GM18511 (cell line): Measurements from ENCODE around the gene MYLK4.
A peak's percentile ranks its signal among the peaks of the same experiment; 100 is the strongest.

Experiments
- ATAC-seq: cut with Tn5 transposase; IDR thresholded peaks from one replicate; pipeline ENCODE4 v1.9.1; 2021; ENCODE audit warnings: mild to moderate bottlenecking, moderate library complexity; ENCODE audit not compliant: unreplicated experiment

The MYLK4 gene

DNA sequence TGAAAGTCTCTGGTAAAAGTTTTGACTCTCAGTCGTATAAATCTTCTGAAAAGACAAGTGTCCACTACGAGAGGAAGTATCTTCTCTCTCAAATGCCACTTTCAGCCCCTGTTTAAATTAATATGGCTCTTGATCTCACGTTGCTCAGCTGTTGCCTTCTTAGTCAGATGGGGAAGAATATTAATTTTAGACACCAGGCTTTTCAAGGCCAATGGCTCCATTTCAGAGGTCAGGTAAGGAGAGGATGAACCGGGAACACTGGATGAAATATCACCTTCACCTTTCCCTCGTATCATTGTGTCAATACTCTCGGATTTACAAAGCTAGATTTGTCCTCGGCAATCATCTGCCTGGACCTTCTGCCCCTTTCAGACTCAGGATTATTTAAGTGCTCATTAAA, at the start of gene MYLK4:
TSS of gene MYLK4 (minus strand) at position 91 of the 400 bp plus-strand sequence. CDS start 1,628 bp downstream, outside the sequence.
- no peak for ATAC-seq

DNA sequence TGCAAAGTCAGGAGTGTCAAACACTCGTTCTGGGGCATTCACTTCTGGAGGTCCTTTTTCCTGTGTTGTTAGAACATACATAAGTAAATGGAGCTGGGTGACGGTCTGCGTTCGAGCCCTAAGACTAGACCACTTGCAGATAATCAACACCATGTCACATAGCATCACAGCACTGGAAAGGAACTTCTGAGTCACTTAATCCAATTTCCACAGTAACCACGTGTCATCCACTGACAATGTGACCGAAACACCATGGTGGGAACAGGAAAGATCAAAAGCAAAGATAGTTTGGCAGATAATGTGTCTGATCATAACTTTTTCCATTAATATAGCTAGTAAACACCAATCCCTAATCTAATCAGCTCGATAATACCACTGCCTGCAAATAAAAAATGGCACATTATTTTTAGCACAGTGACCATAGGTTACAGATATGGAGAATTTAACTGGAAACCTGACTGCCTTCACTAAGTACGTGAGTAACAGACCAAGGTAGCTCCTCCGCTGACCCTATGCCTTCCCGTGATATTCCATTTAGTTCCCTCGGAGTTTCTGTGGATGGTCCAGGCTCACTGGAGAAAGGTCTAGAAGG, 49.3 kb upstream of the MYLK4 start:
- ATAC-seq = no peak

DNA sequence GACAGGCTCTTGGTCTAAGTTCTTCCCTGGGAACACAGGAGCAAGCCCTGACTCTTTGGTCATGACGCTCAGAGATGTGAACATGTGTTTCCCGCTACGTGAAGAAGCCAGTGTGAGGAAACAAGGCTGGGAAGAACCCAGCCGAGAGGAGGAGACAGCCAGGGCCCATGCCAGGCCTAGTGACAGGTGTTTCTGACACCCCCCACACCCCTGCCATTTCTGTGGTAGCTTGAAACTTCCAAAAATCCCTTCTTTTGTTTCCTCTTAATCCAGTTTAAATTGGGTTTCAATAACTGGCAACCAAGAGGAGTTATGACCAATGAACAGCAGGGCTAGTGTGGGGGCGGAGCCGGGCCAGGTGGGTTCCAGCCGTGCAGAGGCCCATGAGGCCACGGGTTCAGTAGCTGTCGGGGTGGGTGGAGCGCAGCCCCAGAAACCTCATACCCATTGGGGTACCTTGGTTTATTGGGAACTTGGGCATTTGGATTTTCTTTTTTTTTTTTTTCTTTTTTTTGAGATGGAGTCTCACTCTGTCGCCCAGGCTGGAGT, 47.9 kb upstream of the MYLK4 start:
- no peak for ATAC-seq

DNA sequence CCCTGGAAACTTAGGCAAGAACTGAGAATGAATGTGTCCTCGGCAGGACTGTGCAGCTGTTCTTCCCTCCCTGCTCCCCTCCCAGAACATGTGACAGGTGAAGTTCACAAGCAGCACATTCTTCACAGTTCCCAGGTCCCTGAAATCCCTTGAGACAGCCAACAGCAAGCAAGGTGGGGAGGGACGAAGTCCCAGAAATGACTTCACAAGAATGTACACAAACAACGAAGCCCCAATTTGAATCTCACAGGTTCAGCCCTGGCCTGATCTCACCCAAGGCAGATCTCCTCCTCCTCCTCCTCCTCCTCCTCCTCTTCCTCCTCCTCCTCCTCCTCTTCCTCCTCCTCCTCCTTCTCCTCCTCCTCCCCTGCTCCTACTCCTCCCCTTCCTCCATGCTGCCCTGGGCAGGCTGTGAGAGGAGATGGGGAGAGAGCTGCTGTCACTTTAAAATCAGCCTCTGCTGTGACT, 46.9 kb upstream of the MYLK4 start:
- ATAC-seq = no peak

DNA sequence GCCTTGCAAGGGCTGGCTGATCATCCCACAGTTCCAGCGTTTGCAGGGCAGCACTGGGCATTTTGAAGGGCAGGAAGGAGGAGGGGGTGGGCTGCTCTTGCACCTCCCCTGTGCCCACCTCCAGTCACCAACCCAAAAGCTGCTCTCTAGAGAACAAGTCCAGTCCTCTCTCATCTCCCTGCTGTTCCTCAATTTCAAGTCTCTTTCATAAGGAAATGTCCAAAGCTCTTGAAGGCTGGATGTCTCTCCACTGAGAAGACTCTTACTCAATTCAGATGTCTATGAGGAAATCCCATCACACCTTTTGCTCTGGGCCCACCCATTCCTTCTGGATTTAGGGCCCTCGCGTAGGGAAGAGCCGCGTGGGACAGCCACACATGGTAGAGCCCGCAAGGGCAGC, 46.1 kb upstream of the MYLK4 start:
- no peak for ATAC-seq

DNA sequence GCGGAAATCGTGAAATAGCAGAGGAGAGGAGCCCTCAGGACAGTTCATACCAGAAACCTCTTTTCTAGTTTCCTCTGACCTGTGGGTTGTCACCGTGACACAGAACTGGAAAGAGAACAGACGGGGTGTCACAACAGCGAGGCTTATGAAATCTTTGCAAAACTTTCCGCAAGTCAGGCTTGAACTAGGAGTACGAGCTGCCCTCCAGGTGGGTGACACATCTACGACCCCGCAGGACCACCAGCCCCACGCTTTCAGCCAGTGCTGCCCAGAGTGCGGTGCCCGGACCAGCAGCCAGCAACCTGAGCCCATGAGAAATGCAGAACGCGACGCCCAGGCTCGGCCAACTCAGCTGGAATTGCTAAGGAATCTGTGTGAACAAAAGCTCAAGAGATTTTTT, 45.2 kb upstream of the MYLK4 start:
- no peak for ATAC-seq

DNA sequence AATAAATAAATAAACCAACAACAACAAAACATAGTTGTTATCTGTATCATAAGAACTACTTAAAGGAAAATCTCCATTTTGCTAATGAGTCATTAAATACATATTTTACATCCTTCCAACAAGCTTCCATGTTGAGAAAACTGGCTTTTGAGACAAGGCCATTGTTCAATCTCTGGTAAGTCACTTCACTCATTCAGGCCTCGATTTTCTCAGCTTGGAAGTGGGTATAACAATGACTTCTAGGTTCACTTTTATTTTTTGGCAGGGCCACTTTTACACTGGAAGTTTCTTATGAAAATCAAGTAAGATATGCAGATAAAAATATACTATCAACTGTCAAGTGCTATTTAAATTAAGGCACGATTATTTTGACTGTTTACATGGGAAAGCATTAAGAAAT, 44.4 kb upstream of the MYLK4 start:
- no peak for ATAC-seq

DNA sequence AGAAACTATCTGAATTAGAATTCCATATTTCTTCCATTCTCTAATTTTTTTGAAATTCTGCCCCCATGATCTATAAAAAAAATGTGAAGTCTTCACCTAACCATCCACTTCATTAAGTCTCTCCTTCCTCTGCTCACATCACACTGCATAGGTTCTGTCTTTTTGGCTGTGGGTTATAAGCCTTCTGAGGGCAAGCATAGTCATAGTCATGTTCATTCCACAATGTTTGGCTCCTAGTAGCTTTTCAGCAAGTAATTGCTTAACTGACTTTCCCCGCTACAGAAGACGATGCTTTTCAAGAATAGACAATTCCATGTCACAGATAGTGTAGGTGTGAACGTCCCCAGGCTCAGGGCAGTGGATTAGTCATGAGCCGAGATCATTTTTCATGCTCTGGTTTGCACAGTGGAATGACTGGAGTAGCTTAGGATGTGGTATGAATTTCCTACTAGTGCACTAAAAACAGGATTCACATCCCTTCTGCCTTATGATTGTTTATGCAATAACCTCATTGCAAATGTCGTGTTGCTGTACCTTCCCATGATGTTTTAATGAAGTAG, 43.5 kb upstream of the MYLK4 start:
- ATAC-seq = no peak

DNA sequence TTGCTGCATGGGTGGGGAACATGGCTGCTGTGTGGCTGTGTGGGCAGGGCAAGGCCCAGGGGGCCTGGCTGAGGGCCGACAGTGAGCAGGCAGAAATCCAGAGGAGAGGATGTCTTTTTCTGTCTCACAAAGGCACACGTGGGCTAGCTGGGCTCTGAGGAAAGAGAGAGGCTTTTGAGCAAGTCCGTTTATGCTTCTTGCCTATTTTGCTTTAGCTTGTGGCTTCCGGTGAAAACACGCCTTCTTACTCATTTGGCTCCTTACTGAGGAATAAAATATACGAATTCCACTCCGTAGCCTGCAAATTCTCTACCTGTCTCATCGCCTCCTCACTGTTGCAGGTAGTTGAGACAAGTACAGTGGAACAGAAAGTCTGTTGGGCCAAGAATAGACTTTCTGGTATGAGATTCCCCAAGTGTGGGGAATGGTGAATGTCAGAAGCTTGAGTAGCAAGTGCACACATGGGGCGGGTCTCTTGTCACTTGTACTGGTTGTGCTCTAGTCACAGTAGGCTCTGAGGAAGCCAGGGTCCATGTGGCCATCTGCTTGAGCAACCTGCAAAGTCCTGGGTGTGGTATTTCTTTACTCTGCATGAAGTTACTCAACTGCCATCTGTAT, 42.9 kb upstream of the MYLK4 start:
- no peak for ATAC-seq

DNA sequence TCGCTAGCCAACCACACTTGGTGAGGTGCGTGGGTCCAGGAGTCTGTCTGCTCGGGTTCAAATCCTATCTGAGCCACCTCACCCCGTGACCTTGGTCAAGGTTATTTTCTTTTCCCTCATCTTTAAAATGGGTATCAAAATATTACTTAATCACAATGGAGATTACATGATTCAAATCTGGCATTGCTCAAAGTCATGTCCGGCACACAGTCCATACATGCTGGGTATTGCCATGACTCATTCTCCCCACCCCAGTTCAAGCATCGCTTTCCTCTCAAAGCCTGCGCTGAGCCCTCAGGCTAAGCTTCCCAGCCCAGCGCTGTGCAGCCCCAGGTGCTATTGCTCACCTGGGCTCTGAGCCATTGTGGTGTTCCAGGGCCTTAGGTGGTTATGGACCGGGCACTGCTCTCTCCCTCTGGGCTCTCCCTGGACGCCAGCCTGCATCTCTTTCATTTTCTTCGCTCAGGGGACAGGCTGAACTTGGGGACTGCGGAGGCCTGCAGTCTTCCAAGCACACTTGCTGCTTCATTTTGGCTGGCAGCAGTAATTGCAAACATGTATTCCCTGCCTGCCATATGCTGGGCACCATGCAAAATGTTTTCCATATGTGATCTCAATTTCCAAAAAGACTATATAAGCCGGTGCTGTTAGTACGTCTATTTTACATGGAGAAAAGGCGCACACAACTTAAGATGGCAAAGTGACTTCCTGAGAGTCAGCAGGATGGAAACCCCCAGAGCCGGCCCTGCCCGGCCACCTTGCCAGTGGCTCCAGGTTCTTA, 41.8 kb upstream of the MYLK4 start:
- ATAC-seq = no peak

DNA sequence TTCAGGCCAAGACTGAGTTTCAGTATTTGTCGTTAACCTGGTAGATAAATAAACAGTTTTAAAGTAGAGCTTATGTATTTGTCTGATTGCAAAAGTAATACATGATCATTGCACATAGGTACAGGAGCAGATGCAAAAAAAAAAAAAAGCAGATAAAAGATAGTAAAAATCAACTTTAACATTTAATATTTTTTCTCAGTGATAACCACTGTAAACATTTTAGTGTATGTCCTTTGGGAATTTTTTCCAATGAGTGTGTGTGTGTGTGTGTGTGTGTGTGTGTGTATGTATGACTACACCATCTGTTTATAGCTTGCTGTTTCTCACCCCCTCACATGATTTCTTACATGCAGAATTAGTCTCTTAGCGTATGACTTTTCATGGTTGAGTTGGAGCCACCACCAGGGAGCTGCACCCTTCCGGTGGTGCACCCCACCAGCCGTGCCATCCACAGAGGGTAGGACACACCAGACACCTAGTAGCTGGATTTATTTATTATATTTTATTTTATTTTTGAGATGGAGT, 40.8 kb upstream of the MYLK4 start:
- no peak for ATAC-seq

DNA sequence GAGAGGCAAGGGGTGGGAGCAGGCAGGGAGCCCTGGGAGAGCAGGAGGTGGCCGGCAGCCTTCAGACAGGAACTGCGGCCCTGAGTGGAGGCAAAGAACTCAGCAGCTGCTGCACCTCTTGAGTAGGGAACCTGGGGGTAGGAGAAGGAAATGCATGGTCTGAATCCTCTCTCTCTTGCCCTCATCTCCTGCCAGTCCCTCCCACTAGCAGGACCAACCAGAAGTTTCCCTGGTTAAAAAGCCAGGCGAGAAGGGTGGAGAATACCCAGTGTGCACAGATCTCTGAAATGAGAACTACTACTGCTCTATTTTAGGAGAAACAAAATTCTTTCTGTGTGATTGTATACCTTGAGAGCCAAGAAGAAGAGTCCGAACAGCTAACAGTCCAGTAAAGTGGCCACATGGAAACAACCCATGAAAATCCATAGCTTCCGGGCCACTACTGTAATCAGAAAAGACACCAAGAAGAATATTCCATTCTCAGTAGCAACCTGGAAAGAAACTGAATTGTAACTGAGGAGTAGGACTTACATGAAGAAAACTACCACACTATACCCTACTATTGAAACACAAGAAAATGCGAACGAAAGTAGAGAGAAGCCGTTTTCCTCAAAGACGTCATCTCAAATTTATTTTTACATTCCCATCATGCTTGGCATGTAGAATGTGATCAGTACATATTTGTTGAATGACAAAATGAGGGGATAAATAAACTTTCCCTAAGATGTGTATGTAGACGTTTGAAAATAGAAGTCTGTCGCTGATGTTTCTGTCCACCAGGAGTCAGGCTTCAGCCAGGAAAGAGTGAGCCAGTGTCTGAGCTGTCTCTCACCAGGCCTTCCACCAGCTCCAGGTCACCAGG, 40.1 kb upstream of the MYLK4 start:
- ATAC-seq = peak; percentile 74

DNA sequence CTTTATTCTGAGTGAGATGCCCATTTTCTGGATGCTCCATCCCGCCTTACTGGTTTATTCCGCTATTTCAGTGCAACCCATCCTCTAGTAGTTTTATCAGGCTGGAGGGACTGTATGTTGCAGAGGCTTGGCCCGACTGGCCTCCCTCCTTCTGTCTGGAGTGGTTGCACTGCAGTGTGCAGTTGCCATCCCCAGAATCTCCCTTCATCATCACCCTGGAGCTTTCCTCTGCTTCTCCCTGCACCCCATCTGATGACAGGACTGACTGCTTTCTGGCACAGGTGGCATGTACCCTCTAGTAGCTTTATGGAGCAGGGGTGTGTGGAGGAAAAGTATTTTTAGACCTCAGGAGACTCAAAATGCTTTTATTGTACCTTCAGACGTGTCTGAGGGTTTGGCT, 35.5 kb upstream of the MYLK4 start:
- no peak for ATAC-seq

DNA sequence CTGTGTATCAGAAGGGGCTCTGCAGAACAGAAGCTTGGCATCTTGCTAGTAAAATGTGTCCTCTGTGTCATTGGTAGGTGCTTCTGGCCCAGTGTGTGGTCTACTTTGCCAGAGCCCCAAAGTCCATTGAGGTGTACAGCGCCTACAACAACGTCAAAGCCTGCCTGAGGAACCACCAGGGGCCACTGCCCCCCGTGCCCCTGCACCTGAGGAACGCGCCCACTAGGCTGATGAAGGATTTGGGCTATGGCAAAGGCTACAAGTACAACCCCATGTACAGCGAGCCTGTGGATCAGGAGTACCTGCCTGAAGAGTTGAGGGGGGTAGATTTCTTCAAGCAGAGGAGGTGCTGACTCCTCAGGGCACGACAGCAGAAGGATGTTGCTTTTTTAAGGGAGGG, 34.2 kb upstream of the MYLK4 start:
- ATAC-seq = no peak

DNA sequence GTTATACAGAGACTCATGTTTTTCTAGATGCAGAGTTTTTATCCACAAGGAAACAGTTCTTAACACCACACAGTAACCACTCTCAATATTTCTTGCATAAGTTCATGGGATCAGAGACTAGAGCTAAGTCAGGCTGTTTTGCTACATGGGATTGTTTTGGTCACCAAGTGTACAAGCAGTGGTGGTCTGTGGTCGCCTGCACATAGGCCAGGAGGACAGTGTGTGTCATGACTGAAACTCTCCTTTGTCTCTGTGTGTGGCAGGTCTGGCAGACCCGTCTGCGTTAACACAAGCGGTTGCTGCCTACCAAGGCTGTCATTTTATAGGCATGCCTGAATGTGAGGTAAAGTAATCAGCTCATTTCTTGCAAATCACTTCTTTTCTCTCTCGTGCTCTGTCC, 33.3 kb upstream of the MYLK4 start:
- no peak for ATAC-seq

DNA sequence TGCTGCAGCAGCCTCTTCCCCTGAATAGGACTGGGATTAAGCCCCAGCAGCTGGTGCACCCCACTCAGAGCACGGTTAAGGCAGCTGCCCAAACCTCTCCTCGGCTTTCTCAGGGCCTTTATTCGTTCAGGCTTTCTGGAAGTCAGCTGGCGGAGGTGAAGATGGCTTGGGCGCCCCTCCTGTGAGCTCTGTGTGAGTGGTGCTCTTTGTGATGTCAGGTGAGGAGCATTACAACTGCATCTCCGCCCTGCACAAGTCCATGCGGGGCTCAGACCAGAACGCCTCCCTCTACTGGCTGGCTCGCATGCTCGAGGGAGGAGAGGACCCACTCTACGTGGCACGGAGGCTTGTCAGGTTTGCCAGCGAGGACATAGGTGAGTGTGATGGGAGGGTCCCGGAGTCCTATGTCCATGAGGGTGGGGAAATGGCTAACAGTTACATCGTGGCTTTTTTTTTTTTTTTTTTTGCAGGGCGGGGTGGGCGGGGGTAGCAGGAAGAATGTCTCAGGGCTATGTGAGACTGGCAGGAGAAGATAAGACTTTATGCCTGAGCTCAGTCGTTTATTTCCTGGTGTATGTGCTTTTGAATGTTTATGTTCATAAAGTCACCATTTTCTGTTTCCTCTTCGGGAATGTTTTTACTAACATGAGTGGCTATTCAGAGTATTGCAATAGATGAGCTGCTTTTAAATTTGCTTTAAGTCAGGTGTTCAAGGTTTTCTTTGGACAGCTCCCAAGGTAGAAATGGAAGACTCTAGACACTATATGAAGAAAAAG, 32.7 kb upstream of the MYLK4 start:
- no peak for ATAC-seq

DNA sequence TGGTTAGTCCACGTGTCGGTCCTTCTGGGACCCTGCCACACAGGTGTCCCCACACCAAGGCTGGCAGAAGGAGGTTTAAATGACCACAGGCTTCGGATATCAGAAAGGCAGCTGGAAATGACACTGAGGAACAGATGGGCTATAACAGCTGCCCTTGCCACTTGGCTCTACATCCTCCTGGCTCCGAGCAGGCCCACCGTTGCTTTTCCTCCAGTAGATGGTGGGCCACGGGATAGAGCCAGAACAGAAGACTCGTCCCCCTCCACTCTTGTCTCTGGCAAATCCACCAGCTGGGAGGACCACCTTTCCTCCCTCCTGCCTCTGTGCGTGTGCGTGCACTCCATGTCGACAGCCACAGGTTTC, 32.1 kb upstream of the MYLK4 start:
- ATAC-seq = no peak

DNA sequence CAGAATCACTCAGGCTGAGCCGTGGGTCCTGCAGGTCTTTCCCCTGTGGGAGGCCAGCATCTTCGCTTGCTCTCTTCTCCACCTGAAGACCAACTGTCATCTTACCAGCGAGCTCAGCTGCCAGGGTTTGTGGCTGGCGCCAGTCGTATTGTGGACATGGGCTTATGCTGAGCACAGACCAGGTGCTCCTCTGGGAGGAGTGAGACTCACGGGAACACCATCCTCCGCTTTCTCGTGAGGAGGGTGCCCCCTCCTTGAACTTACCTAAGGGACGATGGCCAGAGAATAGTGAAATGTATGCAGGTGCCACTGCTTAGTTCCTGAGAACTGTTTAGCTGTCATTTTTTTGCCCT, 31.6 kb upstream of the MYLK4 start:
- no peak for ATAC-seq

DNA sequence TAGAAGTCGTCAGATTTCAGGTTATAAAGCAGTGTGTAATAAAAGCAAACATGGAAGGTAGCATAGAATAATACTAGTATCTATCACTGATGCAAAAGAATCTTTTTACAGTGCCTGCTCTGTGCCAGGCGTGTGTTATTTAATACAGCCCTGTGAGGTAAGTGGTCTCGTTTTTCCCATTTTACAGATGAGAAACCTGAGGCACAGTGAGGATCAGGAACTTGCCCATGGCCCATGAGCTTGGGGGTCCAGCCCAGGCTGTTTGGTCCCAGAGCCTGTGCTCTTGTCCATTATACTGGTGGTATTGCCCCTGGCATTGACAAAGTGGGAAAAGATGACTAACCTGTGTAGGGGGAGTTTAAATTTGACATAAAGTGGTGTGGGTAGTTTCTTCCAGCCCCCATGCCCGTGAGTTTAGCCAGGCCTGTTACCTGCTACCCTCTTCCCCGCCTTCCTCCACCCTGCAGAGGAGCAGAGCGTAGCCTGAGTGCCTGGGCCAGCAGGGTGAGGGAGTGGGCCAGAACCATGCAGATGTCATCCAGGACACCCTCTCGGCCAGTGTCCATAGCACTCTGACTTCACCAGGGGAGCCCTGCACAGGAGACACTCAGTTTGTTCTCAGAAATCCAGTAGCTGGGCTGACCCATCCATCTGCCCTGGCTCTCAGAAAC, 31.1 kb upstream of the MYLK4 start:
- ATAC-seq = no peak
